Uterus (tissue), 4 donors: ENCODE results near the gene USP37. TPM values are rescaled to one million over a fixed set of nuclear protein-coding genes. Genes with fewer than 3 reads are reported as not detected.

Experiments
- DNase-seq, 2 donors: peaks; one replicate each; pipeline ENCODE4 v3.0.0-alpha.2; 2019 to 2020
- H3K27ac ChIP-seq, 2 donors: fragments of 200-600 bp; sonication (generic); 1 replicate in 1 of 2; 2 replicates in 1 of 2; pipeline ENCODE4 v1.5.1; 2016 to 2018
- H3K27me3 ChIP-seq, 2 donors: fragments of 200-600 bp; sonication (generic); one replicate each; pipeline ENCODE4 v1.5.1; 2018 to 2019; ENCODE audit warnings: control low read depth in 1 of 2
- H3K36me3 ChIP-seq, 2 donors: fragments of 200-600 bp; sonication (generic); one replicate each; pipeline ENCODE4 v1.5.1; 2019; ENCODE audit warnings: control low read depth in 1 of 2
- H3K4me1 ChIP-seq, 2 donors: fragments of 200-600 bp; sonication (generic); one replicate each; pipeline ENCODE4 v1.5.1; 2018 to 2019; ENCODE audit warnings: control low read depth in 1 of 2
- H3K4me3 ChIP-seq, 2 donors: fragments of 200-600 bp; sonication (generic); 1 replicate in 1 of 2; 2 replicates in 1 of 2; pipeline ENCODE4 v1.5.1; 2018 to 2019; ENCODE audit warnings: mild to moderate bottlenecking in 1 of 2
- H3K9me3 ChIP-seq, 2 donors: fragments of 200-600 bp; sonication (generic); one replicate each; pipeline ENCODE4 v1.5.1; 2019; ENCODE audit warnings: control low read depth in 1 of 2
- POLR2A ChIP-seq, 2 donors: fragments of 450-650 bp; IDR thresholded peaks; one replicate each; pipeline ENCODE4 v1.6.1; 2016; ENCODE audit warnings: antibody characterized with exemption in 2 of 2, mild to moderate bottlenecking in 1 of 2, moderate library complexity in 1 of 2
- intact Hi-C: fragments of 100-400 bp; cut with DNase I; formaldehyde crosslinking; loops from one replicate; pipeline ENCODE4 v1.15.1; 2023; ENCODE audit warnings: low total_unique reads
- total RNA-seq, 4 donors: library from RNA; depleted of rRNA in 3 of 4; stranded (reverse); fragments of >200 nt in 3 of 4; gene quantifications; one replicate each; pipeline versions ENCODE4 v1.1.0 to v1.2.4, GENCODE V29; 2014 to 2023
- TF ChIP-seq, protein P1 (sequence below), 4 experiments: fragments of 200-600 bp in 2 of 4; fragments of 450-650 bp in 2 of 4; sonication (generic) in 2 of 4; IDR thresholded peaks; one replicate each; pipeline ENCODE4 v1.5.1; 2016 to 2019; ENCODE audit warnings: antibody characterized with exemption in 4 of 4, mild to moderate bottlenecking in 2 of 4, moderate library complexity in 1 of 4
- donor health status: DM: yes; HTN: yes; CAD: no.

USP37 gene
- total RNA-seq, 4 donors from 2014 or later = 9.1 to 59.3 (median 20.7) TPM

DNA sequence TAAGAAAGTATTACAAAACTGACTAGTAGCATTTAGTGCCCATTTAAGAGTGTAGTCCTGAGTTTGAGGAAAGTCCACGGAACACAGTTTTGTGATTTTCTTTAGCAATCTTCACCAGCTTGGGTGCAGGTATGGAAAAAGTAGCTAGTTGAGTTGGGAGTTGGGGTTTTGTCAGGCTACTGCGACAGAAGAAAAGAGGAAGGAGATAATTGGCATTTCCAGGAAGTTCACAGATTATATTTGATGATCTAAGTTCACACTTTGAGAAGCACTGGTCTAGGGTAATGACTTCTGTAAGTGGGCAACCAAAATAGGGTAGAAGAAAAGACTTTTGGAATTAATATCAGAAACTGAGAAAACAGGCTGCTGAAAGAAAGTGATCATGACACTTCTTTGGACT is 97.1 kb downstream of the USP37 start:
- H3K9me3 ChIP-seq = no peaks in the 10 kb centered on the region
- no peaks in the 10 kb centered on the region for H3K4me1 ChIP-seq
- H3K27me3 ChIP-seq = no peaks in the 10 kb centered on the region
- no peak for DNase-seq
- no peaks in the 10 kb centered on the region for H3K36me3 ChIP-seq
- no peak overlapping the region for H3K27ac ChIP-seq
- no peak for TF ChIP-seq POLR2A (IDR thresholded peaks at IDR 0.05)
- TF ChIP-seq, protein P1, sequence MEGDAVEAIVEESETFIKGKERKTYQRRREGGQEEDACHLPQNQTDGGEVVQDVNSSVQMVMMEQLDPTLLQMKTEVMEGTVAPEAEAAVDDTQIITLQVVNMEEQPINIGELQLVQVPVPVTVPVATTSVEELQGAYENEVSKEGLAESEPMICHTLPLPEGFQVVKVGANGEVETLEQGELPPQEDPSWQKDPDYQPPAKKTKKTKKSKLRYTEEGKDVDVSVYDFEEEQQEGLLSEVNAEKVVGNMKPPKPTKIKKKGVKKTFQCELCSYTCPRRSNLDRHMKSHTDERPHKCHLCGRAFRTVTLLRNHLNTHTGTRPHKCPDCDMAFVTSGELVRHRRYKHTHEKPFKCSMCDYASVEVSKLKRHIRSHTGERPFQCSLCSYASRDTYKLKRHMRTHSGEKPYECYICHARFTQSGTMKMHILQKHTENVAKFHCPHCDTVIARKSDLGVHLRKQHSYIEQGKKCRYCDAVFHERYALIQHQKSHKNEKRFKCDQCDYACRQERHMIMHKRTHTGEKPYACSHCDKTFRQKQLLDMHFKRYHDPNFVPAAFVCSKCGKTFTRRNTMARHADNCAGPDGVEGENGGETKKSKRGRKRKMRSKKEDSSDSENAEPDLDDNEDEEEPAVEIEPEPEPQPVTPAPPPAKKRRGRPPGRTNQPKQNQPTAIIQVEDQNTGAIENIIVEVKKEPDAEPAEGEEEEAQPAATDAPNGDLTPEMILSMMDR (IDR thresholded peaks at IDR 0.05) = no peak
- H3K4me3 ChIP-seq = no peak overlapping the region
- intact Hi-C loops = no loop called here

DNA sequence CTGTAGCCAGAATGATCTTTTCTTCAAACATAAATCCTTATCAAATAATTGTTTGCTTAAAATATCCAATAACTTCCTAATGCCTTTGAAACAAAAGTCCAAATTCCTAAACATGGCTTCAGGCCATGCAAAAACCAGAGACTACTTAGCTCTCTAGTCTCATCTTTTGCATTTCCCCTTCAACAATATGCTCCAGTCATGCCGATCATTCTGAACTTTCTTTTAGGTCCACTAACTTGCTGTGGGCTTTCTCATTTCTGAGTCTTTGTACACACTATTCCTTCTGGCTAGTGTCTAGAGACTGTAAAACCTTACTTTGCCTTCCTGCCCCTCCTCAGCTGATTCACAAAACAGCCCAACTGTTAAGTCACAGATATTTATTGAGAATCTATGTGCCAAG is 97.7 kb downstream of the USP37 start:
- Histone ChIP-seq H3K27me3 (no peaks in the 10 kb centered on the region), H3K4me3 (no peak overlapping the region), H3K27ac (no peak overlapping the region), H3K36me3 (no peaks in the 10 kb centered on the region), H3K4me1 (no peaks in the 10 kb centered on the region), H3K9me3 (no peaks in the 10 kb centered on the region)
- intact Hi-C loops = no loop called here
- TF ChIP-seq, protein P1 (IDR thresholded peaks at IDR 0.05) = no peak
- no peak for TF ChIP-seq POLR2A (IDR thresholded peaks at IDR 0.05)
- DNase-seq = no peak

DNA sequence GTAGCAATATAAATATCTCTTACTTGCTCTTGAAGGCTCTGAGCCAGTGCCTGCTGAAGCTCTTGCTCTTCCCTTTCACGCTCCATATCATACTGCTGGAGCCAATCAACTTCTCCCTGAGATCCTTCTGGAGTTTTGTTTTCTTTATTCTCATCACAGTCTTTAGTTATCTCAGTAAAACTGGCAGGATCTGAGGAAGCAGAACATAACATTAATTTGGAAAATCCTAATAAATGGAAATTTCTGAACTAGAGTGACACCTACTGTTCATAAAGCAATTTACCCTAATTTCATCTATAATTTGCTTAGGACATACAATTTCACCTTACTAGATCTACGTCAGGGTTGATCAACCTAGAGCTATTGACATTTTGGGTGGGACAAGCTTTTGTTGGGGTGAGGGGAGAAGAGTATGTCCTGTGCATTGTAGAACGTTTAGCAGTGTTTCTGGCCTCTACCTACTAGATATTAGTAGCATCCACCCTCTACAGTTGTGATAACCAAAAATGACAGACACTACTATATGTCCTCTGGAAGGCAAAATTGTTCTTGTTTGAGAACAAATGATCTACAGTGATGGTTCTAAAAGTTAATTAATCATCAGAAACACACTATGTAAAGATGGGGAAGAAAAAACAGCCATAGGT is 102.0 kb downstream of the USP37 start:
- H3K27ac ChIP-seq = peak overlapping the region in 1 of 2 donors; percentile 19
- no peaks in the 10 kb centered on the region for H3K27me3 ChIP-seq
- intact Hi-C loops = loop anchor here (10.0 kb wide), 1 partner anchor 61 kb away; no protein-coding TSS in a partner anchor
- no peaks in the 10 kb centered on the region for H3K9me3 ChIP-seq
- no peak for DNase-seq
- no peak overlapping the region for H3K4me3 ChIP-seq
- no peaks in the 10 kb centered on the region for H3K4me1 ChIP-seq
- H3K36me3 ChIP-seq = no peaks in the 10 kb centered on the region
- TF ChIP-seq POLR2A (IDR thresholded peaks at IDR 0.05) = no peak
- TF ChIP-seq, protein P1 (IDR thresholded peaks at IDR 0.05) = peak; percentile 32 to 56 (median 40)

DNA sequence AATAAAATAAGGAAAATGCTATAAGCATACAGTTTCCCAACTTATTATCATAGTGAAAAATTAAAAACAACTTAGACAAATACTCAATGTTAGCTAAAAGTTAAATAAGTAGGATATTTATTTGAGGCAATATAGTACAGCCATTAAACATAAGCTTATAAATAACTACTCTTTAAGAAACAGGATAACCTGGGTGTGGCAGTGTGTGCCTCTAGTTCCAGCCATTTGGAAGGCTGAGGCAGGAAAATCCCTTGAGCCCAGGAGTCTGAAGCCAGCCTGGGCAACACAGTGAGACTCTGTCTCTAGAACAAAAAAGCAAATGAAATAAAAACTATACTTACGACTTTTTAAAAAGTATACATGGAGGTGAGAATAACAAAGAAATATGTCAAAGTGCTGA is 109.6 kb downstream of the USP37 start:
- H3K4me1 ChIP-seq = no peaks in the 10 kb centered on the region
- H3K36me3 ChIP-seq = no peaks in the 10 kb centered on the region
- no peaks in the 10 kb centered on the region for H3K9me3 ChIP-seq
- intact Hi-C loops = no loop called here
- no peak for DNase-seq
- TF ChIP-seq, protein P1 (IDR thresholded peaks at IDR 0.05) = no peak
- no peak for TF ChIP-seq POLR2A (IDR thresholded peaks at IDR 0.05)
- no peaks in the 10 kb centered on the region for H3K27me3 ChIP-seq
- H3K27ac ChIP-seq = no peak overlapping the region
- no peak overlapping the region for H3K4me3 ChIP-seq

DNA sequence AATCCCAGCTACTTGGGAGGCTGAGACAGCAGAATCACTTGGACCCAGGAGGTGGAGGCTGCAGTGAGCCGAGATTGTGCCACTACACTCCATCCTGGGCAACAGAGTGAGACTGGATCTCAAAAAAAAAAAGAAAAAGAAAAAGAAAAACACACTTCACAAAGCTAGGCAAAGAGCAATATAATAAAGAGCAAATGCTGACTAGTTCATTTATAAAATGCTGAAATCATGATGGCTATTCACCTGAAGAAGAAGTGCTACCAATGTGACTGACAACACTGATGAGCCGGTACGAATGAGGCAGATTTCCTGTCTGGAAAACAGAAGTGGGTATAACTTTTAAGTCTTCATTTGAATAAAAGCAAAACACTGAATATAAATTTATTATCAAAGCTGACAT is 111.3 kb downstream of the USP37 start:
- intact Hi-C loops = no loop called here
- H3K27me3 ChIP-seq = no peaks in the 10 kb centered on the region
- no peak overlapping the region for H3K27ac ChIP-seq
- no peaks in the 10 kb centered on the region for H3K9me3 ChIP-seq
- no peak for DNase-seq
- no peak overlapping the region for H3K4me3 ChIP-seq
- no peaks in the 10 kb centered on the region for H3K36me3 ChIP-seq
- TF ChIP-seq, protein P1 (IDR thresholded peaks at IDR 0.05) = no peak
- no peak for TF ChIP-seq POLR2A (IDR thresholded peaks at IDR 0.05)
- no peaks in the 10 kb centered on the region for H3K4me1 ChIP-seq
